GM19372 (cell line): ENCODE measurements around the gene RARRES2.

Experiments
- ATAC-seq: cut with Tn5 transposase; IDR thresholded peaks from one replicate; pipeline ENCODE4 v1.9.1; 2021; ENCODE audit warnings: mild to moderate bottlenecking, low read depth, moderate library complexity; ENCODE audit not compliant: unreplicated experiment

Gene RARRES2

DNA sequence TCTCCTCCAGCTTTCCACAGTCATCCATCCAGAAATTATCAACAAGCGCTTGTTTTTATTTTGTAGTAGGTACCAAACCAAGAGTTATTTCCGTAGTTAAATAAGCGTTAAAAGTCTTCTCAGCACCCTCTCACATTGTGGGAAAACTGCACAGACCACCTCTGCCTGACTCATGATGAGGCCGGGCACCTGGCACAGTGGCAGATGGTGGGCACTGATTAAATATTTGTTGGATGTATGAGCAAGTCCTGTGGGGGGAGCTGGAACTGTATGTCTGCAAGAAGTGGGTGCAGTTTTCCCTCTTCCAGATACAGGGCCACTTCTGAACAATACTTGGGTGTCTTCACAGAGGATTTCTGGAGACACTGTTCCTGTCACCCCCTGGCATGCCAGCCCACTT is 21.9 kb upstream of the RARRES2 start:
- no peak for ATAC-seq

GRCh38 chr7:150361807-150362621 is 20.6 kb upstream of the RARRES2 start:
- ATAC-seq, result no peak

DNA sequence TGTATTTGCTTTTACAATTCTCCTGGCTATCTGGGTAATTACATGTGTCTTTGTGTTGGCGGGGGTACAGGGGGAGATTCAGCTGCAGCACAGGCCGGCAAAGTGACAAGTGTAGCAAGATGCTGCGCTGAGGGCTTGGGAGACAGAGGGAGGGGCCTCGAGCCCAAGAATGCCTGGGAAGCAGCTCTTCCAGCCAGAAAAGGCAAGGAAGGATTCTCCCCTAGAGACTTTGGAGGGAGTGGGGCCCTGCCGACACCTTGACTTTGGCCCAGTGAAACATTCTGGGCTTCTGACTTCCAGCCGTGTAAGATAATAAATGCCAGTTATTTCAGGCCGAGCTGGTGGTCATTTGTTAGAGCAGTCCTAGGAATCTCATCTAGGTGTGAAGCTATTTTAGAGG is 20.0 kb upstream of the RARRES2 start:
- ATAC-seq, result no peak

- no peak for ATAC-seq
These were observed 19.1 kb upstream of the RARRES2 start for GRCh38 chr7:150360363-150361058.

- ATAC-seq, result no peak
These were observed 18.4 kb upstream of the RARRES2 start for GRCh38 chr7:150359622-150360362.

GRCh38 chr7:150358988-150359621 is 17.7 kb upstream of the RARRES2 start:
- no peak for ATAC-seq

DNA sequence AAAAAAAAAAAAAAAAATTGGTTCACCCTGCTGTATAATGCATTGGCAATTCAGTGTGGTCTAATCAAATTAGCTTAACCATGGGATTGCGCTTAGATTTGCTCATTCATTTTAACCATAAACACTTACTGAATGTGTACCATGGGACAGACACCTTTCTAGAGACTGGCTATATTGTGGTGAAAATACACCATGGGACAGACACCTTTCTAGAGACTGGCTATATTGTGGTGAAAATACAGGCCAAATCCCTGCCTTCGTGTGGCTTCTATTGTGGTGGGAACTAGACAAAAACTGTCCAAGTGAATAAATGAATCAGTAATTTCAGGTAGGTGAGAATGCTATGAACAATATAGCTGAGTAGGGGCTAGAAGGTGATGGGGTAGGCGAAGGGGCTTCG is 17.0 kb upstream of the RARRES2 start:
- no peak for ATAC-seq

DNA sequence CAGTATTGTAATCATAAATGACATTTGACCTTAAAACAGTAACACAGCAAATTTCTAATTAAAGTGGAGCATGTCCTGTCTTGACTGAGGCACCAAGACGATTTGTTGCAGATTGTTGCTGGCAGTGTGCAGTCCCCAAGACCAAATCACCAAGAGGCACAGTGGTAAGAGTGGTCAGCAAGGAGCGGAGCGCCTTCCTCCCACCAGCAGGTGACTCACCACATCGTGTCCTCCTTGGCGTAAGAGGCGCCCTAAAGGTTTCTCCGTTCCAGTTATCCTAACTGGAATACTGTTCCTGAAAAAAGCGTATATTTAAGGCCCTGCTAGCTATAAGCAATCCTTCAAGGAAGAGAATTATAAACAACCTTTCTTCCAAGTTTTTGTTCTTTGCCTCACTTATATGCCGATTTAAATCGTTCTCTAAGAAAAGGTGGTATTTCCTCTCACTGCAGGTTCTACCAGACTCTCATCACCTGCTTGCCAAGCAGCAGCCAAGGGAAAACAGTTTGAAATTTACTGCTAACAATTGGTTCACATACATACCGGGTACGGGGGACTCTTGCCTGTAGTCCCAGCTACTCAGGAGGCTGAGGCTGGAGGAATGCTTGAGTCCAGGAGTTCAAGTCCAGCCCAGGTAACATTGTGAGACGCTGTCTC is 16.5 kb upstream of the RARRES2 start:
- ATAC-seq, result no peak

GRCh38 chr7:150357270-150357669 is 15.8 kb upstream of the RARRES2 start:
- ATAC-seq, result no peak

DNA sequence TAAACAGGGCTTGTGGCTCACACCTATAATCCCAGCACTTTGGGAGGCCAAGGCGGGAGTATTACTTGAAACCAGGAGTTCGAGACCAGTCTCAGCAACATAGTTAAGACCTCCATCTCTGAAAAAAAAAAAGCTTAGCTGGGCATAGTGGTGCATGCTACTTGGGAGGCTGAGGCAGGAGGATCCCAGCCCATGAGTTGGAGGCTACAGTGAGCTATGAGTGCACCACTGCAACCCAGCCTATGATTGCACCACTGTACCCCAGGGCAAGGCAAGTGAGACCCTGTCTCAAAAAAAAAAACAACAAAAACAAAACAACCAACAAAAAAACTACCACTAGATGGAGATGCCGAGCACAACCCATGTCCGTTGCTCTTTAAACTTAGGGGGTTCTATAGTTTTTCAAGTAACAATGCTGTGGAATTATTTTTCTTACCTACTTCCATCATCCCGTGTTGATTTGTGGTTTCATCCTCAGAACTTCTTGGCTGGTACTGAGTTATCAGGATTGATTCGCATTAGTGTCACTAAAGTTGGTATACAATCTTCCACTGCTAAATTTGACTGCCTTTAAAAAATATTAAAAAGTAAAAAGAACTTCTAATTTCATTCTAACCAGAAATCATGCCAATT is 15.0 kb upstream of the RARRES2 start:
- no peak for ATAC-seq

GRCh38 chr7:150355666-150356059 is 14.2 kb upstream of the RARRES2 start:
- ATAC-seq, result no peak

- ATAC-seq, result no peak
These were observed 10.3 kb upstream of the RARRES2 start for GRCh38 chr7:150351587-150352194.

DNA sequence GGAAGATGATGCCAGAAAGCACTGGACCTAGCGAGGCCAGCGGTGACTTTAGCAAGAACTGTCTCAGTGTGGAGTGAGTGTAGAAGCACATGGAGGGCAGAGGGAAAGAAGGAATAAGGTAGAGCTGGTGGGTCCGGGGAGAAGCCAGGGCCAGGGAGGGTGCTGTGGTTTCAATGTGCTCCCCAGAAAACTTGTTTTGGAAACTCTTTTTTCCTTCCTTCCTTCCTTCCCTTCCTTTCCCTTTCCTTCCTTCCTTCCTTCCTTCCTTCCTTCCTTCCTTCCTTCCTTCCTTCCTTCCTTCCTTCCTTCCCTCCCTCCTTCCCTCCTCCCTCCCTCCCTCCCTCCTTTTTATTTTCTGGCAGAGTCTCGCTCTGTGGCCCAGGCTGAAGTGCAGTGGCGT is 5.5 kb upstream of the RARRES2 start:
- no peak for ATAC-seq

DNA sequence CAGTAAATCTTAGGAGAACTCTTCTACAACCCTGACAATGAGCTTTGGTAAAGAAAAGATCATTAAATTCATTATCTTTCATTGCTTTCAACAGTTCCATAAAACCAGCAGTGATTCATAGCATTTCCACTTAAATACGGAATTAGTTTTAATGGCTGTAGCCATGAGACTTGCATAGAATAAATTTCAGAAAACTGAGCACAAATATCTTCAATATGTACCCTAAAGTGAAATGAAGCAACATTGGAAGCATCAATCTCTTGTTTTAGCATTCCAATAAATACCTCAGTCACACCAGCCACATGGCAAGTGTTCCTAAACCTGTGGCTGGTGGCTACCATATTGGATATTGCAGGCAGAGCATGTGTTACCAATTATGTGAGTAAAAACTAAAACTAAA is 3.6 kb upstream of the RARRES2 start:
- no peak for ATAC-seq

DNA sequence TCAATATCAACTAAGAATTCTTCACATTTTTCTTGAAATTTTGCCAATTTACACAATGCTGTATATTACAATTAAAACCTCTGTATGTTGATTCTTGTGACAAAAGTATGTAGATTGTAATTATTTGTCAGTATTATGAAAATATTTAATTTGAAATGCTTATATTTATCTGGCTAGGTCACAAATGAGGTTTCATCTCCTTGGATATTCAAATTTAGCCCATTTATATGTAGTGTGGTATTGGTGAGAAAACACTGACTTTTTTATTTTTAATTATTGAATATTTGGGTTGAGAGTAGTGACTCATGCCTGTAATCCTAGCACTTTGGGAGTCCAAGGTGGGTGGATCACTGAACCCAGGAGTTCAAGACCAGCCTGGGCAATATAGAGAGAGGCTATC is 2.9 kb upstream of the RARRES2 start:
- no peak for ATAC-seq

- no peak for ATAC-seq
These were observed 1.8 kb upstream of the RARRES2 start for GRCh38 chr7:150343225-150343624.

- no peak for ATAC-seq
These were observed 636 bp upstream of the RARRES2 start for GRCh38 chr7:150342121-150342408.

DNA sequence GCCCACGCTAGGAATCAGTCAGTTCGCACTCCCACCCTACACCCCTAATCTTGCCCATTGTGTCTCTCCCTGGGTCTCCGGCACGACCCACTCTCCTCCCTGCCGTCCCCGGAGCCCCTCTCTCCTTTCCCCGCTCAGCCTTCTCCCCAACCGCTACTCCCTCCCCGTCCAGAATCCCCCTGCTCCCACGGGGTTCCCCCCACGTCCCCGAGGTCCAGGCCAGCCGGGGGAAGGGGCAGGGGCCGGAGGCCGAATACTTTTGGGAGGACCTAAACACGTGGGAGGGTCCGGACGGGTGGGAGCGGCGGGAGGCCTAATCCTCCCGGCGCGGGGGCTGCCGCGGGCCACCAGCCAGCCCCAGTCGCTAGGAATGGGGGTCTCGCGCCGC is 560 bp downstream of the RARRES2 start:
- ATAC-seq, result no peak

DNA sequence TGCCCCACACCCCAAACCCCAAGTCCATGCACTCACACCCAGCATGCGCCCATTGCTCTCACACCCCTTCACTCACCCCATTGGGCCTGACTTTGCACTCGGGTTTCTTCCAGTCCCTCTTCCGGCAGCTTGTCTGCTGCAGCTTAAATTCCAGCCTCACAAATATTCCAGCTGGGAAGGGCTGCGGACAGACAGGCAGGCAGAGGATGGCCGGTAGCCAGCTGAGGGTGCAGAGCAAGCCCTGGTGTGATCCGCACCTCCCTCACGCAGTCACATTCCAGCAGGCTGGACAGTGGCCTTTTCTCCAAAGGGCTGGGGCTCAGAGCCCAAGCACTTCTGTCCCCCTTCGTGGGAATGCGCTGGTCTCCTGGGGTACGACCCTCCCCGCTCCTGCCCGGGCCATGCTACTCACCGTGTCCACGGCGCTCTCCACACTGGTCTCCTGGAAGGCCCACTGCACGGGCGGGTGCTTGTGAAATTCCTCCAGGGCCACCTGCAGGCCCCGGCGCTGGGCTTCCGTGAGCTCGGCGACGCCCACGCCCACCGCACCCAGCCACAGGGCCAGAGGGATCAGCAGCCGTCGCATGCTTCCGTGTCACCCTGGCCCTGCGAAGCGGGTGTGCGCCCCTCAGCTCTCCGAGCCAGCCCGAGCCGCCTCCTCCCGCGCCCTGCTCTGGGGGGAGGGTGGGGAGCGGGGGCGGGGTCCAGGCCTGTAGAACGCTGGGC is 1.2 kb downstream of the RARRES2 start:
- no peak for ATAC-seq
